NT2/D1 (cell line): ENCODE measurements around the gene MAS1L.

Experiments used
- SUZ12 ChIP-seq: IDR thresholded peaks from 2 replicates; pipeline ENCODE4 v1.6.1; 2011; ENCODE audit not compliant: insufficient read length, insufficient read depth; ENCODE audit errors: extremely low read depth
- YY1 ChIP-seq: IDR thresholded peaks from 2 replicates; pipeline ENCODE4 v1.6.1; 2011; ENCODE audit not compliant: insufficient read length, insufficient read depth
- ZNF274 ChIP-seq: IDR thresholded peaks from 2 replicates; pipeline ENCODE4 v1.6.1; 2011; ENCODE audit warnings: mild to moderate bottlenecking, low read depth, low read length

DNA sequence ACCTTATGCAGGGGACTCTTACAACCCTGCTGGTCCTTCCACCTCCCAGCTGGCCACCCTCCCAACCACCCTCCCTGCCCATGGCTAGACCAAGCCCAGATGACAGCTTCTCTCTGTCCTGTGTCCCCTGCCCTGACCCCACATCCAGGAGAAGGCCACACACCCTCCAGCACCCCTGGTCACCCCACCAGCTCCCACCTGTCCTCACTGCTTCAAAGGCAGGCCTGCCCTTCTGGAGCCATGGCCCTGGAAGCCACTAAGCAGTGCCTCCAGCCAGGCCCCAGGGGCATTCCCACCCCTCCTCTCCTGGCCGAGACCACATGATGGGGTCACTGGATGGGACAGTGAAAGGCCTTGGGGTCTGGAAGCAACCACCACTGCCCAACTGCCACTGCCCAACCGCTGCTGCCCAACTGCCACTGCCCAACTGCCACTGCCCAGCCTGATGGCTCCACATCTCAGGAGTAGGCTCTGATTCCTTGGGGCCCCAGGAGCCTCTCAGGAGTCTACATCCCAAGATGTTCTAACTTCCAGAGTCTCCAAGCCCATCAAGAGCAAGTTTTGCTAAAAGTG lies 41.3 kb upstream of the MAS1L start:
- TF ChIP-seq ZNF274 (no peak), YY1 (no peak), SUZ12 (no peak)
